ENCODE results near the gene TMPRSS3. TPM values are rescaled to one million over a fixed set of nuclear protein-coding genes. Genes with fewer than 3 reads are reported as not detected.
"Not testable (repeated sequence)": the region's sequence is repeated elsewhere in the genome, so short reads cannot be mapped to it uniquely, and the experiment has no call there.

Gene TMPRSS3
- total RNA-seq, 2 experiments from 2014 or later = 10.9 to 11.5 TPM

GRCh38 chr21:42414066-42414465, 18.2 kb upstream of the TMPRSS3 start:
- Mint-ChIP-seq H3K4me3 (no peak overlapping the region), H3K36me3 (ENCODE audit: low read depth) (peaks cover 54% of the 10 kb centered on the region), H3K4me1 (ENCODE audit: low read depth) (peaks cover 66% of the 10 kb centered on the region), H3K27me3 (ENCODE audit: low read depth) (no peaks in the 10 kb centered on the region), H3K9me3 (peaks cover 3% of the 10 kb centered on the region), H3K27ac (peak overlapping the region; percentile 94)
- DNase-seq = no peak
- CTCF ChIA-PET = no interaction called here
- intact Hi-C loops (cut with micrococcal nuclease) = loop anchor here (2.0 kb wide), 1 partner anchor 225 kb away; no protein-coding TSS in a partner anchor

GRCh38 chr21:42413500-42413899, 17.6 kb upstream of the TMPRSS3 start:
- peaks cover 48% of the 10 kb centered on the region for H3K36me3 Mint-ChIP-seq (ENCODE audit: low read depth)
- intact Hi-C loops (cut with micrococcal nuclease) = no loop called here
- peak; percentile 58 for DNase-seq
- peaks cover 66% of the 10 kb centered on the region for H3K4me1 Mint-ChIP-seq (ENCODE audit: low read depth)
- H3K27ac Mint-ChIP-seq = peak overlapping the region; percentile 94
- CTCF ChIA-PET = no interaction called here
- H3K4me3 Mint-ChIP-seq = no peak overlapping the region
- no peaks in the 10 kb centered on the region for H3K27me3 Mint-ChIP-seq (ENCODE audit: low read depth)
- H3K9me3 Mint-ChIP-seq = peaks cover 3% of the 10 kb centered on the region

GRCh38 chr21:42413093-42413492, 17.2 kb upstream of the TMPRSS3 start:
- Mint-ChIP-seq H3K27me3 (ENCODE audit: low read depth) (no peaks in the 10 kb centered on the region), H3K4me1 (ENCODE audit: low read depth) (peaks cover 66% of the 10 kb centered on the region), H3K27ac (peak overlapping the region; percentile 94), H3K9me3 (peaks cover 3% of the 10 kb centered on the region), H3K36me3 (ENCODE audit: low read depth) (peaks cover 44% of the 10 kb centered on the region), H3K4me3 (no peak overlapping the region)
- CTCF ChIA-PET = interaction anchor here (1.1 kb wide), 1 partner anchor 14 kb away, joined by 3 read pairs; no protein-coding TSS in a partner anchor
- DNase-seq = no peak
- intact Hi-C loops (cut with micrococcal nuclease) = no loop called here

GRCh38 chr21:42412636-42412933, 16.7 kb upstream of the TMPRSS3 start:
- intact Hi-C loops (cut with micrococcal nuclease) = no loop called here
- peaks cover 2% of the 10 kb centered on the region for H3K9me3 Mint-ChIP-seq
- CTCF ChIA-PET = interaction anchor here (1.1 kb wide), 1 partner anchor 14 kb away, joined by 3 read pairs; no protein-coding TSS in a partner anchor
- H3K27me3 Mint-ChIP-seq (ENCODE audit: low read depth) = no peaks in the 10 kb centered on the region
- peaks cover 44% of the 10 kb centered on the region for H3K36me3 Mint-ChIP-seq (ENCODE audit: low read depth)
- H3K4me1 Mint-ChIP-seq (ENCODE audit: low read depth) = peaks cover 69% of the 10 kb centered on the region
- no peak overlapping the region for H3K4me3 Mint-ChIP-seq
- DNase-seq = no peak
- H3K27ac Mint-ChIP-seq = no peak overlapping the region

GRCh38 chr21:42411891-42412635, 16.2 kb upstream of the TMPRSS3 start:
- H3K9me3 Mint-ChIP-seq = no peaks in the 10 kb centered on the region
- CTCF ChIA-PET = interaction anchor here (1.1 to 1.5 kb wide), 6 partner anchors 9 to 30 kb away, joined by 3 to 5 read pairs (median 4); no protein-coding TSS in a partner anchor
- peaks cover 40% of the 10 kb centered on the region for H3K36me3 Mint-ChIP-seq (ENCODE audit: low read depth)
- no peak overlapping the region for H3K27ac Mint-ChIP-seq
- H3K27me3 Mint-ChIP-seq (ENCODE audit: low read depth) = no peaks in the 10 kb centered on the region
- no peak overlapping the region for H3K4me3 Mint-ChIP-seq
- peaks cover 70% of the 10 kb centered on the region for H3K4me1 Mint-ChIP-seq (ENCODE audit: low read depth)
- no peak for DNase-seq
- intact Hi-C loops (cut with micrococcal nuclease) = loop anchor here (2.0 kb wide), 1 partner anchor 203 kb away; no protein-coding TSS in a partner anchor

GRCh38 chr21:42411197-42411869, 15.5 kb upstream of the TMPRSS3 start:
- H3K27me3 Mint-ChIP-seq (ENCODE audit: low read depth) = no peaks in the 10 kb centered on the region
- peaks cover 70% of the 10 kb centered on the region for H3K4me1 Mint-ChIP-seq (ENCODE audit: low read depth)
- CTCF ChIA-PET = interaction anchor here (0.6 to 1.5 kb wide), 6 partner anchors 10 to 70 kb away, joined by 3 to 5 read pairs (median 4); no protein-coding TSS in a partner anchor
- no peaks in the 10 kb centered on the region for H3K9me3 Mint-ChIP-seq
- intact Hi-C loops (cut with micrococcal nuclease) = loop anchor here (2.0 kb wide), 1 partner anchor 203 kb away; no protein-coding TSS in a partner anchor
- no peak overlapping the region for H3K27ac Mint-ChIP-seq
- H3K36me3 Mint-ChIP-seq (ENCODE audit: low read depth) = peaks cover 42% of the 10 kb centered on the region
- no peak overlapping the region for H3K4me3 Mint-ChIP-seq
- DNase-seq = peak; percentile 58

GRCh38 chr21:42409366-42409765, 13.5 kb upstream of the TMPRSS3 start:
- Mint-ChIP-seq H3K4me3 (no peak overlapping the region), H3K36me3 (ENCODE audit: low read depth) (peaks cover 44% of the 10 kb centered on the region), H3K4me1 (ENCODE audit: low read depth) (peaks cover 51% of the 10 kb centered on the region), H3K27me3 (ENCODE audit: low read depth) (no peaks in the 10 kb centered on the region), H3K9me3 (no peaks in the 10 kb centered on the region), H3K27ac (peak overlapping the region; percentile 43)
- intact Hi-C loops (cut with micrococcal nuclease) = loop anchor here (5.0 to 10.0 kb wide), 4 partner anchors 405 to 1045 kb away; partner anchors contain the start of genes MX2 and PKNOX1
- DNase-seq = no peak
- CTCF ChIA-PET = interaction anchor here (0.7 to 1.4 kb wide), 4 partner anchors 28 to 53 kb away, joined by 3 to 6 read pairs (median 4); no protein-coding TSS in a partner anchor

GRCh38 chr21:42408718-42409117, 12.9 kb upstream of the TMPRSS3 start:
- H3K27me3 Mint-ChIP-seq (ENCODE audit: low read depth); H3K9me3 Mint-ChIP-seq; H3K27ac Mint-ChIP-seq; H3K4me3 Mint-ChIP-seq; CTCF ChIA-PET; DNase-seq: not testable (repeated sequence)
- H3K36me3 Mint-ChIP-seq (ENCODE audit: low read depth) = peaks cover 39% of the 10 kb centered on the region
- intact Hi-C loops (cut with micrococcal nuclease) = loop anchor here (5.0 to 10.0 kb wide), 4 partner anchors 404 to 1044 kb away; partner anchors contain the start of genes MX2 and PKNOX1
- H3K4me1 Mint-ChIP-seq (ENCODE audit: low read depth) = peaks cover 45% of the 10 kb centered on the region

GRCh38 chr21:42407476-42407875, 11.6 kb upstream of the TMPRSS3 start:
- CTCF ChIA-PET = no interaction called here
- intact Hi-C loops (cut with micrococcal nuclease) = loop anchor here (5.0 to 10.0 kb wide), 4 partner anchors 403 to 1043 kb away; partner anchors contain the start of genes MX2 and PKNOX1
- no peak for DNase-seq
- peak overlapping the region; percentile 97 for H3K4me3 Mint-ChIP-seq
- peaks cover 2% of the 10 kb centered on the region for H3K9me3 Mint-ChIP-seq
- peak overlapping the region; percentile 98 for H3K27ac Mint-ChIP-seq
- peaks cover 31% of the 10 kb centered on the region for H3K36me3 Mint-ChIP-seq (ENCODE audit: low read depth)
- no peaks in the 10 kb centered on the region for H3K27me3 Mint-ChIP-seq (ENCODE audit: low read depth)
- peaks cover 45% of the 10 kb centered on the region for H3K4me1 Mint-ChIP-seq (ENCODE audit: low read depth)

- DNase-seq = no peak
- peaks cover 49% of the 10 kb centered on the region for H3K4me1 Mint-ChIP-seq (ENCODE audit: low read depth)
- H3K27me3 Mint-ChIP-seq (ENCODE audit: low read depth) = no peaks in the 10 kb centered on the region
- intact Hi-C loops (cut with micrococcal nuclease) = loop anchor here (1.0 to 10.0 kb wide), 5 partner anchors 8 to 1042 kb away; partner anchors contain the start of genes MX2 and PKNOX1
- peak overlapping the region; percentile 98 for H3K27ac Mint-ChIP-seq
- H3K36me3 Mint-ChIP-seq (ENCODE audit: low read depth) = peaks cover 33% of the 10 kb centered on the region
- peaks cover 6% of the 10 kb centered on the region for H3K9me3 Mint-ChIP-seq
- H3K4me3 Mint-ChIP-seq = peak overlapping the region; percentile 97
- CTCF ChIA-PET = no interaction called here
Observed at GRCh38 chr21:42406866-42407265, 11.0 kb upstream of the TMPRSS3 start.

GRCh38 chr21:42406201-42406621, 10.4 kb upstream of the TMPRSS3 start:
- Mint-ChIP-seq H3K4me3 (peak overlapping the region; percentile 97), H3K9me3 (peaks cover 11% of the 10 kb centered on the region), H3K27ac (peak overlapping the region; percentile 98), H3K36me3 (ENCODE audit: low read depth) (peaks cover 38% of the 10 kb centered on the region), H3K4me1 (ENCODE audit: low read depth) (peaks cover 56% of the 10 kb centered on the region), H3K27me3 (ENCODE audit: low read depth) (no peaks in the 10 kb centered on the region)
- CTCF ChIA-PET = no interaction called here
- intact Hi-C loops (cut with micrococcal nuclease) = loop anchor here (1.0 to 10.0 kb wide), 5 partner anchors 9 to 1041 kb away; partner anchors contain the start of genes MX2 and PKNOX1
- DNase-seq = peak; percentile 84
